ENCODE data around the gene CFAP74. TPM values are rescaled to one million over a fixed set of nuclear protein-coding genes. Genes with fewer than 3 reads are reported as not detected.

CFAP74 gene
- total and polyA plus RNA-seq, 11 donors, result 0.03 to 0.33 (median 0.07) TPM; not detected in 8

- Histone ChIP-seq H3K4me3 (no peak overlapping the region), H3K9me3 (no peaks in the 10 kb centered on the region), H3K36me3 (no peaks in the 10 kb centered on the region), H3K4me1 (peaks cover 0 to 34% (median 20%) of the 10 kb centered on the region in 12 donors), H3K27me3 (no peaks in the 10 kb centered on the region), H3K27ac (no peak overlapping the region)
- ATAC-seq (no peak), DNase-seq (peak; percentile 21 to 55 (median 29))
- intact Hi-C loops (cut with DNase I), result no loop called here
- WGBS, 4 donors, result 93 to 96% (median 94%) methylated on average over 14 to 22 of the region's 22 CpGs
- TF ChIP-seq CTCF (IDR thresholded peaks at IDR 0.05) (no peak), POLR2A (IDR thresholded peaks at IDR 0.05) (no peak)
Observed at GRCh38 chr1:1910651-1911331, 92.8 kb downstream of the CFAP74 start.

- Histone ChIP-seq H3K27ac (peak overlapping the region in 7 of 12 donors; percentile 81 to 96 (median 88)), H3K9me3 (no peaks in the 10 kb centered on the region), H3K27me3 (no peaks in the 10 kb centered on the region), H3K4me1 (peaks cover 0 to 36% (median 20%) of the 10 kb centered on the region in 12 donors), H3K36me3 (no peaks in the 10 kb centered on the region), H3K4me3 (peak overlapping the region in 8 of 12 donors; percentile 65 to 96 (median 80))
- intact Hi-C loops (cut with DNase I), result no loop called here
- 88 to 94% (median 92%) methylated on average over 6 of the region's 6 CpGs for WGBS, 4 donors
- TF ChIP-seq POLR2A (IDR thresholded peaks at IDR 0.05) (no peak), CTCF (IDR thresholded peaks at IDR 0.05) (no peak)
- DNase-seq (no peak), ATAC-seq (no peak)
Observed at GRCh38 chr1:1910033-1910465, 93.5 kb downstream of the CFAP74 start.

- WGBS, 4 donors, result 5 to 12% (median 8%) methylated on average over 13 to 21 of the region's 21 CpGs
- intact Hi-C loops (cut with DNase I), result loop anchor here in 7 of 10 donors (5.0 to 10.0 kb wide), 7 partner anchors 46 to 214 kb away; partner anchors contain the start of genes NADK (in 5 of the 7) and SLC35E2B (in 1 of the 7)
Observed at GRCh38 chr1:1908506-1908791, 95.1 kb downstream of the CFAP74 start.

More at GRCh38 chr1:1908506-1908791, 95.1 kb downstream of the CFAP74 start:
- H3K4me3 ChIP-seq, result peak overlapping the region; percentile 45 to 96 (median 74)
- H3K36me3 ChIP-seq, result no peaks in the 10 kb centered on the region
- DNase-seq (no peak), ATAC-seq (peak in 1 of 4 donors; percentile 21)
- TF ChIP-seq POLR2A (IDR thresholded peaks at IDR 0.05), result no peak
- TF ChIP-seq CTCF (IDR thresholded peaks at IDR 0.05), result no peak
- peaks cover 0 to 36% (median 20%) of the 10 kb centered on the region in 12 donors for H3K4me1 ChIP-seq
- H3K27me3 ChIP-seq, result no peaks in the 10 kb centered on the region
- peak overlapping the region; percentile 57 to 96 (median 92) for H3K27ac ChIP-seq
- no peaks in the 10 kb centered on the region for H3K9me3 ChIP-seq

Data from heart left ventricle (tissue), 16 donors.